Nucleus accumbens (tissue), 56 donors: ENCODE measurements around the gene TIMM22.
"Not testable (repeated sequence)": the region's sequence is repeated elsewhere in the genome, so short reads cannot be mapped to it uniquely, and the experiment has no call there.

Experiments
- DNase-seq, 56 donors: peaks; one replicate each; lab custom pipeline; 2025; lab: John Stamatoyannopoulos, UW

The TIMM22 gene

GRCh38 chr17:1036171-1036844 is 39.4 kb downstream of the TIMM22 start:
- DNase-seq, result no peak

- DNase-seq, result no peak
Measured at GRCh38 chr17:1036845-1037237, 39.9 kb downstream of the TIMM22 start.

- no peak for DNase-seq
Measured at GRCh38 chr17:1037238-1037879, 40.4 kb downstream of the TIMM22 start.

GRCh38 chr17:1038459-1039122 is 41.7 kb downstream of the TIMM22 start:
- DNase-seq, result peak in 3 of 56 donors; percentile 21 to 25 (median 23)

GRCh38 chr17:1039123-1039507 is 42.2 kb downstream of the TIMM22 start:
- no peak for DNase-seq

GRCh38 chr17:1039511-1040215 is 42.7 kb downstream of the TIMM22 start:
- DNase-seq, result peak in 45 of 56 donors; percentile 18 to 80 (median 47)

- peak in 16 of 56 donors; percentile 9 to 53 (median 29) for DNase-seq
Measured at GRCh38 chr17:1040216-1040600, 43.3 kb downstream of the TIMM22 start.

- DNase-seq, result no peak
Measured at GRCh38 chr17:1041746-1042145, 44.8 kb downstream of the TIMM22 start.

- no peak for DNase-seq
Measured at GRCh38 chr17:1042486-1042885, 45.6 kb downstream of the TIMM22 start.

GRCh38 chr17:1043601-1044251 is 46.8 kb downstream of the TIMM22 start:
- DNase-seq, result peak in 3 of 56 donors; percentile 26 to 37 (median 30)

GRCh38 chr17:1044387-1045009 is 47.6 kb downstream of the TIMM22 start:
- DNase-seq, result not testable (repeated sequence)

- no peak for DNase-seq
Measured at GRCh38 chr17:1045456-1045855, 48.5 kb downstream of the TIMM22 start.

GRCh38 chr17:1047177-1047878 is 50.4 kb downstream of the TIMM22 start:
- peak in 3 of 56 donors; percentile 12 to 49 (median 25) for DNase-seq

GRCh38 chr17:1047879-1048470 is 51.0 kb downstream of the TIMM22 start:
- DNase-seq, result no peak

GRCh38 chr17:1048516-1049115 is 51.7 kb downstream of the TIMM22 start:
- not testable (repeated sequence) for DNase-seq

- no peak for DNase-seq
Measured at GRCh38 chr17:1049446-1050225, 52.7 kb downstream of the TIMM22 start.

GRCh38 chr17:1050246-1050995 is 53.5 kb downstream of the TIMM22 start:
- no peak for DNase-seq
